HepG2 (cell line): ENCODE results near the gene SLC6A7. TPM values are rescaled to one million over a fixed set of nuclear protein-coding genes. Genes with fewer than 3 reads are reported as not detected.

Experiments
- ADNP ChIP-seq: sonication (generic); formaldehyde crosslinking; IDR thresholded peaks from 2 replicates; pipeline ENCODE4 v1.4.0; 2020; ENCODE audit warnings: missing genetic modification reagents
- MTA1 ChIP-seq: sonication (generic); formaldehyde crosslinking; IDR thresholded peaks from 2 replicates; pipeline ENCODE4 v1.4.0; 2020; ENCODE audit warnings: missing genetic modification reagents, mild to moderate bottlenecking, borderline replicate concordance
- PRDM15 ChIP-seq: sonication (generic); formaldehyde crosslinking; IDR thresholded peaks from 2 replicates; pipeline ENCODE4 v1.4.0; 2020; ENCODE audit warnings: missing genetic modification reagents
- TEAD3 ChIP-seq: optimal IDR thresholded peaks from 2 replicates; pipeline ENCODE3; 2016; ENCODE audit warnings: borderline replicate concordance
- ZBTB7B ChIP-seq: sonication (generic); formaldehyde crosslinking; IDR thresholded peaks from 2 replicates; pipeline ENCODE4 v1.4.0; 2020; ENCODE audit warnings: missing genetic modification reagents
- ZFY ChIP-seq: sonication (generic); formaldehyde crosslinking; IDR thresholded peaks from 2 replicates; pipeline ENCODE4 v1.4.0; 2020; ENCODE audit warnings: missing genetic modification reagents
- ZNF333 ChIP-seq: sonication (generic); formaldehyde crosslinking; IDR thresholded peaks from 2 replicates; pipeline ENCODE4 v1.4.0; 2020; ENCODE audit warnings: mild to moderate bottlenecking, missing genetic modification reagents, borderline replicate concordance
- ZNF687 ChIP-seq: sonication (generic); formaldehyde crosslinking; IDR thresholded peaks from 2 replicates; pipeline ENCODE4 v1.5.1; 2020; ENCODE audit warnings: mild to moderate bottlenecking, missing genetic modification reagents, moderate library complexity
- polyA plus RNA-seq, 8 experiments: library from polyadenylated mRNA; depleted of rRNA in 3 of 8; stranded (reverse) in 7 of 8; unstranded in 1 of 8; fragments of >200 nt; fragmentation: Illumina TruSeq in 4 of 8; extraction: Trizol in 4 of 8; gene quantifications; 2 replicates each; pipeline versions ENCODE4 v1.2.1 to v1.2.3, GENCODE V29; 2011 to 2016; ENCODE audit warnings: low read depth in 4 of 8, missing spikeins in 1 of 8, mixed read lengths in 1 of 8; ENCODE audit not compliant: insufficient read depth in 1 of 8
- total RNA-seq, 5 experiments: library from RNA; depleted of rRNA; stranded (reverse); fragments of >200 nt; fragmentation: Illumina TruSeq; extraction: Trizol; gene quantifications; 2 replicates each; pipeline ENCODE4 v1.2.3, GENCODE V29; 2016; ENCODE audit warnings: low read depth in 1 of 5

Gene SLC6A7
- total and polyA plus RNA-seq, 2 of the 13 experiments (the other 11 are each of a cell fraction or from before 2014, with no cell fraction given) = not detected

GRCh38 chr5:150142185-150142958, 47.5 kb upstream of the SLC6A7 start (continued):
- TF ChIP-seq ZNF333 (no peak), ZFY (peak; percentile 67), PRDM15 (CRISPR knock-in tag) (peak; percentile 51; the same call in 1 of the 2 replicates), ZNF687 (CRISPR knock-in tag) (peak; percentile 97), TEAD3 (CRISPR knock-in tag) (peak; percentile 29), ZBTB7B (CRISPR knock-in tag) (no peak; the same call in 1 of the 2 replicates), ADNP (CRISPR knock-in tag) (no peak), MTA1 (CRISPR knock-in tag) (no peak)
- TF ChIP-seq, all 625 proteins: peak for 61
